HL-60 (cell line): ENCODE data around the gene FAM174C.
"Not testable (repeated sequence)": the region's sequence is repeated elsewhere in the genome, so short reads cannot be mapped to it uniquely, and the experiment has no call there.

Experiments used
- DNase-seq, 2 experiments: peaks; one replicate each; pipeline ENCODE4 v3.0.0-alpha.2; 2010 to 2020; ENCODE audit warnings: low read depth in 1 of 2, low spot score in 1 of 2
- H3K27ac ChIP-seq: fragments of 250-450 bp; sonication (Bioruptor Pico); replicated peaks from 2 replicates; pipeline ENCODE4 v1.5.1; 2020; ENCODE audit warnings: mild to moderate bottlenecking, moderate library complexity
- H3K27me3 ChIP-seq: fragments of 250-450 bp; sonication (Bioruptor Pico); 2 replicates; pipeline ENCODE4 v1.5.1; 2021; ENCODE audit warnings: mild to moderate bottlenecking, moderate library complexity; ENCODE audit not compliant: insufficient read depth, poor library complexity, severe bottlenecking
- H3K4me3 ChIP-seq: replicated peaks from 2 replicates; pipeline ENCODE4 v1.5.1; 2011; ENCODE audit warnings: mild to moderate bottlenecking, control low read depth, low read length; ENCODE audit not compliant: insufficient read depth
- CTCF ChIP-seq: IDR thresholded peaks from one replicate; pipeline ENCODE4 v1.5.1; 2011; ENCODE audit warnings: low read length, control low read depth, inconsistent platforms; ENCODE audit not compliant: insufficient read depth
- GABPA ChIP-seq: IDR thresholded peaks from 2 replicates; pipeline ENCODE4 v1.6.1; 2012; ENCODE audit warnings: low read depth
- POLR2AphosphoS5 ChIP-seq: IDR thresholded peaks from 2 replicates; pipeline ENCODE4 v1.6.1; 2012; ENCODE audit warnings: low read depth
- SPI1 ChIP-seq: IDR thresholded peaks from 2 replicates; pipeline ENCODE4 v1.6.1; 2012; ENCODE audit warnings: low read depth, mild to moderate bottlenecking, borderline replicate concordance
- TF ChIP-seq, protein P1 (sequence below): IDR thresholded peaks from 2 replicates; pipeline ENCODE4 v1.6.1; 2012; ENCODE audit warnings: low read depth; ENCODE audit not compliant: insufficient replicate concordance

FAM174C gene

DNA sequence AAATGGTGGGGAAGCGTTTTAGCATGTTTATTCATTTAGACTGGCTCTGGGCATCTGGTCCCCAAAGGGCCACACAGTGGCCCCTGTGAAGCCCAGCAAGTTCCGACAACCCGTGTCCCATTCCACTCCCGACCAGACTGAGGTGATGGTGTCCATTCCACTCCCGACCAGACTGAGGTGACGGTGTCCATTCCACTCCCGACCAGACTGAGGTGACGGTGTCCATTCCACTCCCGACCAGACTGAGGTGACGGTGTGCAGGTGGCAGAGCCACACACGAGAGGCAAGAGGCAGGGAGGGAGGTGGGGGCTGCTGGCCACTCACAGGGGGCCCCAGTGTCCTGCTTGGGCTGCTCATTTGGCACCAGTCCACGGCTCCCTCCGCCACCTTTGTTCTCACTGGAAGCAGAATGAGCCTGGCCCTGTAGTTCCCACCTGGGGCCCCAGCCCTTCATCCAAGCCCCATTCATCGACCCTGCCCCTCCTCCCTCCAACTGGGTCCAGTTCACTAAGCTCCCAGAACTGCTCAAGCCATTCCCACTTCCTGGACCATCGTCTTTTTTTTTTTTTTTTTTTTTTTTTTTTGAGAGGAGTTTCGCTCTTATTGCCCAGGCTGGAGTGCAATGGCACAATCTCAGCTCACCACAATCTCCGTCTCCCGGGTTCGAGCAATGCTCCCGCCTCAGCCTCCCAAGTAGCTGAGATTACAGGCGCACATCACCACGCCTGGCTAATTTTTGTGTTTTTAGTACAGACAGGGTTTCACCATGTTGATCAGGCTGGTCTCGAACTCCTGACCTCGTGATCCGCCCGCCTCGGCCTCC, 28.9 kb upstream of the FAM174C start:
- H3K27ac ChIP-seq, DNase-seq: not testable (repeated sequence)

GRCh38 chr19:1247748-1248138, 27.6 kb upstream of the FAM174C start:
- Histone ChIP-seq H3K27me3 (no peaks in the 10 kb centered on the region), H3K4me3 (peak overlapping the region; percentile 61), H3K27ac (peak overlapping the region; percentile 84)
- TF ChIP-seq CTCF (no peak), POLR2AphosphoS5 (no peak), GABPA (no peak), SPI1 (no peak)
- TF ChIP-seq, protein P1, sequence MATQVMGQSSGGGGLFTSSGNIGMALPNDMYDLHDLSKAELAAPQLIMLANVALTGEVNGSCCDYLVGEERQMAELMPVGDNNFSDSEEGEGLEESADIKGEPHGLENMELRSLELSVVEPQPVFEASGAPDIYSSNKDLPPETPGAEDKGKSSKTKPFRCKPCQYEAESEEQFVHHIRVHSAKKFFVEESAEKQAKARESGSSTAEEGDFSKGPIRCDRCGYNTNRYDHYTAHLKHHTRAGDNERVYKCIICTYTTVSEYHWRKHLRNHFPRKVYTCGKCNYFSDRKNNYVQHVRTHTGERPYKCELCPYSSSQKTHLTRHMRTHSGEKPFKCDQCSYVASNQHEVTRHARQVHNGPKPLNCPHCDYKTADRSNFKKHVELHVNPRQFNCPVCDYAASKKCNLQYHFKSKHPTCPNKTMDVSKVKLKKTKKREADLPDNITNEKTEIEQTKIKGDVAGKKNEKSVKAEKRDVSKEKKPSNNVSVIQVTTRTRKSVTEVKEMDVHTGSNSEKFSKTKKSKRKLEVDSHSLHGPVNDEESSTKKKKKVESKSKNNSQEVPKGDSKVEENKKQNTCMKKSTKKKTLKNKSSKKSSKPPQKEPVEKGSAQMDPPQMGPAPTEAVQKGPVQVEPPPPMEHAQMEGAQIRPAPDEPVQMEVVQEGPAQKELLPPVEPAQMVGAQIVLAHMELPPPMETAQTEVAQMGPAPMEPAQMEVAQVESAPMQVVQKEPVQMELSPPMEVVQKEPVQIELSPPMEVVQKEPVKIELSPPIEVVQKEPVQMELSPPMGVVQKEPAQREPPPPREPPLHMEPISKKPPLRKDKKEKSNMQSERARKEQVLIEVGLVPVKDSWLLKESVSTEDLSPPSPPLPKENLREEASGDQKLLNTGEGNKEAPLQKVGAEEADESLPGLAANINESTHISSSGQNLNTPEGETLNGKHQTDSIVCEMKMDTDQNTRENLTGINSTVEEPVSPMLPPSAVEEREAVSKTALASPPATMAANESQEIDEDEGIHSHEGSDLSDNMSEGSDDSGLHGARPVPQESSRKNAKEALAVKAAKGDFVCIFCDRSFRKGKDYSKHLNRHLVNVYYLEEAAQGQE, result no peak
- no peak for DNase-seq

More for the DNA sequence above, 28.9 kb upstream of the FAM174C start:
- peak; percentile 9; the same call in 1 of the 2 replicates for TF ChIP-seq POLR2AphosphoS5
- H3K27me3 ChIP-seq, H3K4me3 ChIP-seq: not testable (repeated sequence)

DNA sequence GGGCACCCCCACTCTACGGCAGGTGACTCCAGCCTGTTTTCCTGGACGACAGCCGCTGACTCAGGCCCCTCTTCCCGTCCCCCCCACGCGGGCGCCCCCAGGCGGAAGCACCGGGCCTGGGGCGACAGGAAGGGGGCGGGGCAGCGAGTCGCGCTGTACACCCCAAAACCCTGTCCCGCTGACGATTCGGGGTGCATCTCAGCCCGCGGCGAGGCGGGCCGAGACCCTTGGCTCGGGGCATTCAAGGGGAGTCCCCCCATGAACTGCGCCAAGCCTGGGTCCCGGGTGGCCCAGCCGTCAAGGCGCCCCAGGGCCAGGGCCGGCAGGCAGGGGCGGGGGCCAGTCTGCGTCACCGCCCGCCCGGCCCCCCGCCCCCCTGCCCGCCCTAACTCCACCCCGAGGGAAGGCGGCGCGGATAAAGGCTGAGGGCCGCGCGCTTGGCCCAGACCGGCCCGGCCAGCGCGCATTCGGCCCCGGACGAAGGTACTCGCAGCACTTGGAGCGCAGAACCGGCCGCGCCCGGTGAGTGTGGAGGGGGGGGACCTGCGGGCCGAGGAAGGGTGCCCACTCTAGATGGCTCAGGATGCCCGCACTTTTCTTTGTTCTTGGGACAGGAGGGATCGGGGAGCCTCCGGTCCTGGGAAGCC, 27.1 kb upstream of the FAM174C start, which contains the start of gene MIDN:
Gene MIDN, plus strand, starts transcription at position 445 of the 647 bp plus-strand sequence. CDS start 1,714 bp downstream, outside the sequence.
- H3K27me3 ChIP-seq, result no peaks in the 10 kb centered on the region
- H3K4me3 ChIP-seq, result peak within 1 kb of the TSS; percentile 61
- peak; percentile 51 to 66 for DNase-seq
- H3K27ac ChIP-seq, result peak within 1 kb of the TSS; percentile 96
- TF ChIP-seq POLR2AphosphoS5 (peak; percentile 59; the same call in 1 of the 2 replicates), SPI1 (no peak)

- Histone ChIP-seq H3K4me3 (peak overlapping the region; percentile 61), H3K27ac (peak overlapping the region; percentile 84), H3K27me3 (no peaks in the 10 kb centered on the region)
- TF ChIP-seq, protein P1, result no peak
- no peak for TF ChIP-seq SPI1
- TF ChIP-seq CTCF, result peak; percentile 42
- TF ChIP-seq POLR2AphosphoS5, result no peak
- peak; percentile 51 to 78 for DNase-seq
These were observed 26.5 kb upstream of the FAM174C start for GRCh38 chr19:1248786-1249297.
